Epithelial cell of proximal tubule (primary cell): ENCODE results near the gene FAM149A. TPM values are rescaled to one million over a fixed set of nuclear protein-coding genes. Genes with fewer than 3 reads are reported as not detected.

ENCODE experiments used
- DNase-seq: peaks from one replicate; pipeline ENCODE4 v3.0.0-alpha.2; 2011; ENCODE audit warnings: low read depth
- H3K4me3 ChIP-seq: 2 replicates; pipeline ENCODE4 v1.5.1; 2011; ENCODE audit warnings: low read depth, mild to moderate bottlenecking, low read length
- total RNA-seq: library from RNA; depleted of rRNA; stranded (reverse); fragments of >200 nt; gene quantifications from 2 replicates; pipeline ENCODE4 v1.2.3, GENCODE V29; 2015
- TF ChIP-seq, protein P1 (sequence below): conservative IDR thresholded peaks from 2 replicates; pipeline ENCODE4 v1.5.1; 2012; ENCODE audit warnings: low read depth, mild to moderate bottlenecking, low read length

The FAM149A gene
- total RNA-seq, 1 donor from 2014 or later: 25.1 TPM

DNA sequence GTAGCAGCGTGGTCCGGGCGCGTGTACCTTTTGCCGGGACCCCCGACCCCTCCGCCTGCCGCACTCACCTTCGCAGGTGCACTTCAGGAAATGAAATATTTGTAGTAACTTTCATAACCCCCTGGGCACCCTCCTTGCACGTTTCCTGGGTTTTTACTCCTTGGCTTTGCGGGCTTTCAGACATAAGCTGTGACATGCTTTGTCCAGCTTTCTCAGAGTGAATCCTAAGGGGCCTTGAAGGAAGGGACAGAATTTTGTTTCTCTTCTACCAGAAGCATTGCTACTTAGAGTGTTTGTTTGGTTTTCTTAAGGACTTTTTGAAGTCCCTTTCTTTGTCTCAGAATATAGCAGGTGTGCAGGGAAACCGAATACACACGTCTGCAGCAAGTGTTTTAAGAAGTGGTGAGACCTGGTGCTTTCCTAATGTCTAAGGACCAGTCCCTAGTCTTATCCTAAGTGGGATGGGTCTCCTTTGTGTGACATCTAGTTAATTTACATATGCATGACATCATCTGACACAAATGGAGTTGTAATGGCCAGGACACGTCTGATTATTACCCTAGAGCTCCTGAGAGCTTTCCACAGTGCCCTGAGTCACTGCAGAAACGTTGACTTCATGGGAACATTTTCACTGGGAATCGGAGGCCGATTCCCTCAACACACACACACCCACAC lies 1.3 kb downstream of the FAM149A start:
- TF ChIP-seq, protein P1, sequence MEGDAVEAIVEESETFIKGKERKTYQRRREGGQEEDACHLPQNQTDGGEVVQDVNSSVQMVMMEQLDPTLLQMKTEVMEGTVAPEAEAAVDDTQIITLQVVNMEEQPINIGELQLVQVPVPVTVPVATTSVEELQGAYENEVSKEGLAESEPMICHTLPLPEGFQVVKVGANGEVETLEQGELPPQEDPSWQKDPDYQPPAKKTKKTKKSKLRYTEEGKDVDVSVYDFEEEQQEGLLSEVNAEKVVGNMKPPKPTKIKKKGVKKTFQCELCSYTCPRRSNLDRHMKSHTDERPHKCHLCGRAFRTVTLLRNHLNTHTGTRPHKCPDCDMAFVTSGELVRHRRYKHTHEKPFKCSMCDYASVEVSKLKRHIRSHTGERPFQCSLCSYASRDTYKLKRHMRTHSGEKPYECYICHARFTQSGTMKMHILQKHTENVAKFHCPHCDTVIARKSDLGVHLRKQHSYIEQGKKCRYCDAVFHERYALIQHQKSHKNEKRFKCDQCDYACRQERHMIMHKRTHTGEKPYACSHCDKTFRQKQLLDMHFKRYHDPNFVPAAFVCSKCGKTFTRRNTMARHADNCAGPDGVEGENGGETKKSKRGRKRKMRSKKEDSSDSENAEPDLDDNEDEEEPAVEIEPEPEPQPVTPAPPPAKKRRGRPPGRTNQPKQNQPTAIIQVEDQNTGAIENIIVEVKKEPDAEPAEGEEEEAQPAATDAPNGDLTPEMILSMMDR: no peak
- peak overlapping the region; percentile 70 for H3K4me3 ChIP-seq
- DNase-seq: peak; percentile 59

DNA sequence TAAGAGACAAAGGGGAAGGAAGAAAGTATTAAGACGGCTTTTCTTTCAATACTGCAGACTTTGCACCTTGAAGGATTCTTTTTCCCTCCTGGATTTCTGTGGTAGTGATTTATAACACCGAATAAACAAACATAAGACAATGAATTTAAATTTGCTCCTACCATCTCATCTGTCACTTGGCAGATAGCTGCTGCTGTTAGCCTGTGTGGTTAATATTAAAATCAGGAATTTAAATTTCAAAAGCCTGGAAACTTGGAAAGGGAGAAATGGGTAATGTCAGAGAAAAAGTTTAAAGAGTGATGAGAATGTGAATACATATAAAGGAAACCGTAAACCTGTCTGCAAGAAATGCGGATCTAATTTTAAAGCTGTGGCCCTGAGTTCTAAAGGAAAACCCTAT lies 3.4 kb downstream of the FAM149A start:
- H3K4me3 ChIP-seq: no peak overlapping the region
- TF ChIP-seq, protein P1: no peak
- DNase-seq: no peak

DNA sequence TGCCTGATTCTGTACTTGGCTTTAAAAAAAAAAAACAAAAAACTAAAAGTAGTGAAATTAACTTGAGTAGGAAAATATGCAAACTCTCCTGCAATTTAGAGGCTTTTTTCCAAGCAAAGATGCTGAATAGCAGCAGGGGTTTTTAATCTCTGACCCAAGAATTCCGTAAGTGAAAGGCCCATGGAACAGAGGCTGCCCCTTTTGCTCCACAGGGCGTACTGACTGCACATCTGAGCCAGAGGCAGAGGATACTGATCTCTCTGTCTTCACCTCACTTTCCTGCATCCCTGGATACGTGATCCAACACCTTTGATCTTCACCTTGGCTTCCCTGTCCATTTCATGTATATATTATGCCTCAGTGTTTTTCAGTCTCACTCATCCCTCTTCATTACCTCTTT lies 3.9 kb downstream of the FAM149A start:
- DNase-seq: no peak
- TF ChIP-seq, protein P1: no peak
- no peak overlapping the region for H3K4me3 ChIP-seq

DNA sequence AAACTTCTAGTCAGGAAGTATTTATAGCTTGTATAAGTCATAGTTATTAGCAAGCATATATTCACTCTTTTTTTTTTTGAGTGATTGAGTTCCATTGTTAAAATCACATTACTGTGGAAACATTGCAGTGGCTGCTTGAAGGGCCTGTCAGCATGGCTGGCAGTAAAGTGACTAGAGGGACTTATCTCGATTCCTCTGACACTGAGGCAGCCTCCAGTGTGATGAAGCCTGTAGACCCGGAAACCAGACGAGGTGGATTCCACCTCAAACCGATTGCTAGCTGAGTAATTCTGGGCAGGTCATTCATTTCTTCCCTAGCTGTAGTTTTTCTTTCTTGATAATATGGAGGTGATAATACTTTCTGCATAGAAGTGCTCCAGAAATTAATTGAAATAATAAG lies 4.7 kb downstream of the FAM149A start:
- no peak for DNase-seq
- H3K4me3 ChIP-seq: no peak overlapping the region
- TF ChIP-seq, protein P1: no peak

DNA sequence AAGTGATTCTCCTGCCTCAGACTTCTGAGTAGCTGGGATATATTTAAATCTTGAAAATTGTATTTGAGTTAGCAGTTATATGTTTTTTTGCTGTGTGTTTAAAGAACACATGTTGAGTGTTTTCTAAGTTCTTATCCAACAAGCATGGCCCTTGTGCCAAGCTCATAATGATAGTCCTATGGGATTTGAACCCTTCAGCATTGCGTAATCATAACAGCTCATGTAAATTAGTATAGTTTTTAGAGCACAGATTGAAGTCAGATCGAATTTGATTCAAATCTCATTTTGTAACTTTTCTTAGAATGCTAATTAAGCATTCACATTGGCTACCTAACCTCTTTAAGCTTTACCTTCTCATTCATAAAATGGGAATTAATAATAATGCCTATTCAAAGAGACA lies 12.2 kb downstream of the FAM149A start:
- H3K4me3 ChIP-seq: no peak overlapping the region
- DNase-seq: no peak
- TF ChIP-seq, protein P1: no peak

DNA sequence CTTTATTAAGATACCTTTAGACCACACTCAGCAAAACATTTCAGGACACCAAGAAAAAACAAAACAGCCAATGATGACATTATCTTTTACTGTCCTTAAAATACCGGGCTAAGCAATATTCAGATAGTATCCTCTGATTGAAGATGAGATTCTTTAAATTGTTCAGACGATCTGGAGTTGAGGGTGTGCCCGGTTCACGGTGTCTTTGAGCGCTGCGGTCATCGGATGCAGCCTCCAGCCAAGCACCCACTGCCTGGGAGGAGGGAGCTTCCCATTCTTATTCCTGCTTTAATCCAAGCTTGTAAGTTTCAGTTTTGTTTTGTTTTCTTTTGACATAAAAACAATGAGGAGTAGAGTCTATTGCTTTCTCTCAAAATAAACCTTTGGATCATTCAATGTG lies 14.1 kb downstream of the FAM149A start:
- no peak for DNase-seq
- H3K4me3 ChIP-seq: peak overlapping the region; percentile 37
- TF ChIP-seq, protein P1: no peak

DNA sequence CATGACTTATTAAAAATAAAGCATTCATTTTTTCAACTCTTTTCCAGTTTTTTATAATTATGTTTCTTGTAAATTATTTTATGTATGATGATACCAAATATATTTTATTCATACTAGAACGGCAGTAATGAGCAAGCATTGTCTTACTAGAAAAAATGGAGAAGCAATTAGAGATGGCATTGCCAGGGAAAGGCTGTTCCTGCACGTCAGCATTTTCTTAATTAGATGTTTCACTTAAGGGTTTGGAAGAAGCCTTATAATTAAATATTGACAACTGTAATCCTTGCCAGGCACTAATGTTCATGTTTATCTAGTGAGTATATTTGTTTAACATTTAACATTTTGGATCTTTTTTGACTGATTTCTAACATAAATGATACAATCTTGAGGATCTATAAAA lies 16.6 kb downstream of the FAM149A start:
- DNase-seq: no peak
- TF ChIP-seq, protein P1: no peak
- H3K4me3 ChIP-seq: no peak overlapping the region
